Measurements from ENCODE around the gene TRAF1.

GRCh38 chr9:120879446-120879845, 47.1 kb downstream of the TRAF1 start:
- TF ChIP-seq, protein P1, sequence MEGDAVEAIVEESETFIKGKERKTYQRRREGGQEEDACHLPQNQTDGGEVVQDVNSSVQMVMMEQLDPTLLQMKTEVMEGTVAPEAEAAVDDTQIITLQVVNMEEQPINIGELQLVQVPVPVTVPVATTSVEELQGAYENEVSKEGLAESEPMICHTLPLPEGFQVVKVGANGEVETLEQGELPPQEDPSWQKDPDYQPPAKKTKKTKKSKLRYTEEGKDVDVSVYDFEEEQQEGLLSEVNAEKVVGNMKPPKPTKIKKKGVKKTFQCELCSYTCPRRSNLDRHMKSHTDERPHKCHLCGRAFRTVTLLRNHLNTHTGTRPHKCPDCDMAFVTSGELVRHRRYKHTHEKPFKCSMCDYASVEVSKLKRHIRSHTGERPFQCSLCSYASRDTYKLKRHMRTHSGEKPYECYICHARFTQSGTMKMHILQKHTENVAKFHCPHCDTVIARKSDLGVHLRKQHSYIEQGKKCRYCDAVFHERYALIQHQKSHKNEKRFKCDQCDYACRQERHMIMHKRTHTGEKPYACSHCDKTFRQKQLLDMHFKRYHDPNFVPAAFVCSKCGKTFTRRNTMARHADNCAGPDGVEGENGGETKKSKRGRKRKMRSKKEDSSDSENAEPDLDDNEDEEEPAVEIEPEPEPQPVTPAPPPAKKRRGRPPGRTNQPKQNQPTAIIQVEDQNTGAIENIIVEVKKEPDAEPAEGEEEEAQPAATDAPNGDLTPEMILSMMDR (IDR thresholded peaks at IDR 0.05): no peak
- no peak for TF ChIP-seq POLR2A (IDR thresholded peaks at IDR 0.05)
